ENCODE results near the gene APOO.

- TF ChIP-seq POLR2A (IDR thresholded peaks at IDR 0.05), result no peak
- TF ChIP-seq, protein P1, sequence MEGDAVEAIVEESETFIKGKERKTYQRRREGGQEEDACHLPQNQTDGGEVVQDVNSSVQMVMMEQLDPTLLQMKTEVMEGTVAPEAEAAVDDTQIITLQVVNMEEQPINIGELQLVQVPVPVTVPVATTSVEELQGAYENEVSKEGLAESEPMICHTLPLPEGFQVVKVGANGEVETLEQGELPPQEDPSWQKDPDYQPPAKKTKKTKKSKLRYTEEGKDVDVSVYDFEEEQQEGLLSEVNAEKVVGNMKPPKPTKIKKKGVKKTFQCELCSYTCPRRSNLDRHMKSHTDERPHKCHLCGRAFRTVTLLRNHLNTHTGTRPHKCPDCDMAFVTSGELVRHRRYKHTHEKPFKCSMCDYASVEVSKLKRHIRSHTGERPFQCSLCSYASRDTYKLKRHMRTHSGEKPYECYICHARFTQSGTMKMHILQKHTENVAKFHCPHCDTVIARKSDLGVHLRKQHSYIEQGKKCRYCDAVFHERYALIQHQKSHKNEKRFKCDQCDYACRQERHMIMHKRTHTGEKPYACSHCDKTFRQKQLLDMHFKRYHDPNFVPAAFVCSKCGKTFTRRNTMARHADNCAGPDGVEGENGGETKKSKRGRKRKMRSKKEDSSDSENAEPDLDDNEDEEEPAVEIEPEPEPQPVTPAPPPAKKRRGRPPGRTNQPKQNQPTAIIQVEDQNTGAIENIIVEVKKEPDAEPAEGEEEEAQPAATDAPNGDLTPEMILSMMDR (IDR thresholded peaks at IDR 0.05 in 4 of 5, conservative IDR thresholded peaks at IDR 0.05 in 1 of 5), result no peak
Observed at GRCh38 chrX:23901060-23901459, 6.7 kb downstream of the APOO start.

Data from gastrocnemius medialis (tissue), 4 donors.